Motor neuron (in vitro differentiated cells): ENCODE results near the gene SLC17A2. TPM values are rescaled to one million over a fixed set of nuclear protein-coding genes. Genes with fewer than 3 reads are reported as not detected.

Source experiments
- ATAC-seq, 8 experiments: fragments of 200-7000 bp; cut with Tn5 transposase; replicated peaks in 6 of 8; 2 replicates each; pipeline ENCODE4 v1.8.0; 2021; ENCODE audit warnings: mild to moderate bottlenecking in 8 of 8, moderate library complexity in 8 of 8
- H3K27ac ChIP-seq, 2 donors: fragments of 250-450 bp; sonication (Bioruptor Pico); 2 replicates each; pipeline ENCODE4 v1.9.0; 2021; ENCODE audit warnings: antibody characterized with exemption in 2 of 2, mild to moderate bottlenecking in 2 of 2, moderate library complexity in 1 of 2
- H3K4me1 ChIP-seq, 2 donors: fragments of 250-450 bp; sonication (Bioruptor Pico); replicated peaks in 1 of 2; 2 replicates each; pipeline ENCODE4 v1.6.1; 2021; ENCODE audit warnings: antibody characterized with exemption in 2 of 2, mild to moderate bottlenecking in 2 of 2, moderate library complexity in 1 of 2
- H3K4me3 ChIP-seq, 5 donors: fragments of 250-450 bp; sonication (Bioruptor Pico); 2 replicates each; pipeline ENCODE4 v1.9.0; 2021; ENCODE audit warnings: antibody characterized with exemption in 5 of 5, mild to moderate bottlenecking in 5 of 5, moderate library complexity in 4 of 5
- WGBS, 10 experiments: fragments of 450-650 bp; shearing (Covaris generic); methylation state at CpG; one replicate each; pipeline ENCODE4 v1.0.0; 2022; 5-methylcytosine and 5-hydroxymethylcytosine counted together
- in situ Hi-C, 9 experiments: fragments of 400-800 bp; cut with MboI; loops; one replicate each; pipeline ENCODE4 v1.15.0; 2021; ENCODE audit warnings: low sequenced_read_pairs in 9 of 9, low pct_unique_long_range_greater_than_20kb in 2 of 9; ENCODE audit not compliant: unreplicated experiment in 9 of 9
- total RNA-seq, 8 experiments: library from RNA; unstranded; fragments of 300-600 nt; gene quantifications; 2 replicates each; pipeline versions ENCODE4 v1.2.3 to v1.2.4, GENCODE V29; 2022

Gene SLC17A2
- total RNA-seq, 8 experiments from 2014 or later, result 0.14 to 0.31 TPM; not detected in 6

GRCh38 chr6:25866011-25866410, 64.5 kb downstream of the SLC17A2 start:
- in situ Hi-C loops, result no loop called here
- ATAC-seq, result no peak
- 20 to 100% (median 84%) methylated on average over 1 to 3 of the region's 3 CpGs; no CpG with 5 or more reads in 2 of the 10 experiments for WGBS, 10 experiments
- Histone ChIP-seq H3K4me1 (no peaks in the 10 kb centered on the region), H3K4me3 (no peak overlapping the region), H3K27ac (no peak overlapping the region)

GRCh38 chr6:25863360-25863759, 67.1 kb downstream of the SLC17A2 start:
- 20 to 85% (median 75%) methylated on average over 1 to 2 of the region's 2 CpGs; no CpG with 5 or more reads in 5 of the 10 experiments for WGBS, 10 experiments

More at GRCh38 chr6:25863360-25863759, 67.1 kb downstream of the SLC17A2 start:
- in situ Hi-C loops, result no loop called here
- no peak overlapping the region for H3K4me3 ChIP-seq
- H3K27ac ChIP-seq, result no peak overlapping the region
- ATAC-seq, result peak in 1 of 8 experiments; percentile 62
- H3K4me1 ChIP-seq, result no peaks in the 10 kb centered on the region

Other genes with a start within 250 kb of the SLC17A2 start
- under 1 TPM in 4 of 8 experiments, not detected in 4; 0.05 to 0.52 (median 0.09) TPM for gene SLC17A4, start 175.9 kb downstream of the SLC17A2 start, total RNA-seq
- gene SLC17A1, start 98.6 kb downstream of the SLC17A2 start, total RNA-seq, result not detected
- gene SLC17A3, start 56.4 kb downstream of the SLC17A2 start, total RNA-seq, result under 1 TPM in 2 of 8 experiments, not detected in 6; 0.40 to 1.00 TPM
- 10 to 100 TPM in 3 of 8 experiments, 1 to 10 TPM in 1, under 1 TPM in 4; 0.05 to 24.1 (median 1.5) TPM for gene TRIM38, start 32.1 kb upstream of the SLC17A2 start, total RNA-seq
- gene HFE, start 156.7 kb upstream of the SLC17A2 start, total RNA-seq, result 1 to 10 TPM in 4 of 8 experiments, under 1 TPM in 4; 0.05 to 5.8 (median 1.5) TPM